Testis (tissue), 3 donors: Measurements from ENCODE around the gene FAF1. TPM values are rescaled to one million over a fixed set of nuclear protein-coding genes. Genes with fewer than 3 reads are reported as not detected.

Source experiments
- DNase-seq: peaks from one replicate; pipeline ENCODE4 v3.0.0-alpha.2; 2019
- H3K27ac ChIP-seq, 2 donors: fragments of 200-600 bp; sonication (generic); one replicate each; pipeline ENCODE4 v1.5.1; 2019
- H3K27me3 ChIP-seq: fragments of 200-600 bp; sonication (generic); one replicate; pipeline ENCODE4 v1.5.1; 2019
- H3K36me3 ChIP-seq: fragments of 200-600 bp; sonication (generic); one replicate; pipeline ENCODE4 v1.5.1; 2017; ENCODE audit warnings: low read depth; ENCODE audit errors: missing control alignments
- H3K4me1 ChIP-seq: fragments of 200-600 bp; sonication (generic); one replicate; pipeline ENCODE4 v1.5.1; 2019
- H3K4me3 ChIP-seq, 2 donors: fragments of 200-600 bp; sonication (generic); one replicate each; pipeline ENCODE4 v1.5.1; 2017 to 2019
- H3K9me3 ChIP-seq: fragments of 200-600 bp; sonication (generic); one replicate; pipeline ENCODE4 v1.5.1; 2017
- POLR2A ChIP-seq: fragments of 450-650 bp; IDR thresholded peaks from one replicate; pipeline ENCODE4 v1.6.1; 2017; ENCODE audit warnings: antibody characterized with exemption, mild to moderate bottlenecking, moderate library complexity
- WGBS, 2 donors: methylation state at CpG; one replicate each; pipeline ENCODE4 v1.1.5; 2018; 5-methylcytosine and 5-hydroxymethylcytosine counted together
- intact Hi-C: fragments of 100-400 bp; cut with DNase I; formaldehyde crosslinking; loops from one replicate; pipeline ENCODE4 v1.15.1; 2023; ENCODE audit warnings: low total_unique reads
- polyA plus RNA-seq: library from polyadenylated mRNA; stranded (reverse); fragments of 350-450 nt; fragmentation: Illumina TruSeq; extraction: RNeasy Lipid Tissue Mini Kit (QIAGEN cat#74804); gene quantifications from one replicate; pipeline ENCODE4 v1.2.3, GENCODE V29; 2014; ENCODE audit warnings: low read depth, low replicate concordance; ENCODE audit not compliant: insufficient read depth
- total RNA-seq, 2 donors: library from RNA; depleted of rRNA; stranded (reverse); fragments of >200 nt; gene quantifications; one replicate each; pipeline ENCODE4 v1.2.3, GENCODE V29; 2016
- TF ChIP-seq, protein P1 (sequence below), 3 experiments: fragments of 450-650 bp in 2 of 3; fragments of 200-600 bp in 1 of 3; sonication (generic) in 1 of 3; IDR thresholded peaks; one replicate each; pipeline ENCODE4 v1.5.1; 2016 to 2019; ENCODE audit warnings: antibody characterized with exemption in 3 of 3, mild to moderate bottlenecking in 2 of 3, moderate library complexity in 1 of 3

Gene FAF1
- total and polyA plus RNA-seq, 3 donors from 2014 or later: 46.5 to 236 (median 61.6) TPM

DNA sequence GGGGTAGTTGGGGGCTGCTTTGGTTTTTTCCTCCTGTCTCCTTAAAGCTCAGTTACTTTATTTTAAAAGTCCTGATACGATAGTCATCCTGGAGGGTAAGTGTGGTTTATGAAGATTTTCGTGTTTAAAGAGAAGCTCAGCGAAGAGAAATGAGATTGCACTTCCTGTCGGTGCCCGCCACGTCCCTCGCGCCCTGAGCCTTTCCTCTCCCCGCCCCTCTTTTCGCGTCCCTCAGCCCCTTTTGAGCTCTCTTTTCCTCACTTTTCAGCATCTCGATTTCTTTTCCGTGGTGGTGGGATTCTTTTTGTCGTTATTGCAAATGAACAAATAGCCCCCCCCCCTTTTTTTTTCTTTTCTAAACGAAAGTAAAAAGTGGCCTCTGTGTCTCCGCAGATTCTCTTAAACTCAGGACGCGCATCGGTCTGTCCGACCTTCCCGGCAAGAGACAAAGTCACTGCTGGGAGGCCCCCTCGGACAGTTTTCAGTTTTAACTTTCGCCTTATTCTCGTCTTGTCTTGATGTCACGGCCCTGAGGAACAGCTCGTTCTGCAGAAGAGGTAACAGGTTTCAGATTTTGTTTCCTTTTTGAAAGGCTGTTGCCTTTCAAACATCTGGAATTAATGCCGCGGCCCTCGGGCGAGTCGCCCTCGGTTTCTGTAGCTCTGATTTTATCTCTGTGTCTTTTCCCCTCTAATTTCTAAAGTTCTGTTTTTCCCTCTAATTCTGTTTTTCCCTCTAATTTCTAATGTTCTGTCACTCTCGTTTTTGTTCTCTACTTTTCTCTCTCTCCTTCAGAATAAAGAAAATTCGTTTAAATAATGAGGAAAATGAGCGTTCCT is 535.8 kb downstream of the FAF1 start:
- TF ChIP-seq, protein P1, sequence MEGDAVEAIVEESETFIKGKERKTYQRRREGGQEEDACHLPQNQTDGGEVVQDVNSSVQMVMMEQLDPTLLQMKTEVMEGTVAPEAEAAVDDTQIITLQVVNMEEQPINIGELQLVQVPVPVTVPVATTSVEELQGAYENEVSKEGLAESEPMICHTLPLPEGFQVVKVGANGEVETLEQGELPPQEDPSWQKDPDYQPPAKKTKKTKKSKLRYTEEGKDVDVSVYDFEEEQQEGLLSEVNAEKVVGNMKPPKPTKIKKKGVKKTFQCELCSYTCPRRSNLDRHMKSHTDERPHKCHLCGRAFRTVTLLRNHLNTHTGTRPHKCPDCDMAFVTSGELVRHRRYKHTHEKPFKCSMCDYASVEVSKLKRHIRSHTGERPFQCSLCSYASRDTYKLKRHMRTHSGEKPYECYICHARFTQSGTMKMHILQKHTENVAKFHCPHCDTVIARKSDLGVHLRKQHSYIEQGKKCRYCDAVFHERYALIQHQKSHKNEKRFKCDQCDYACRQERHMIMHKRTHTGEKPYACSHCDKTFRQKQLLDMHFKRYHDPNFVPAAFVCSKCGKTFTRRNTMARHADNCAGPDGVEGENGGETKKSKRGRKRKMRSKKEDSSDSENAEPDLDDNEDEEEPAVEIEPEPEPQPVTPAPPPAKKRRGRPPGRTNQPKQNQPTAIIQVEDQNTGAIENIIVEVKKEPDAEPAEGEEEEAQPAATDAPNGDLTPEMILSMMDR (IDR thresholded peaks at IDR 0.05): no peak
- TF ChIP-seq POLR2A: no peak
- H3K4me1 ChIP-seq: peaks cover 11% of the 10 kb centered on the region
- DNase-seq: no peak

DNA sequence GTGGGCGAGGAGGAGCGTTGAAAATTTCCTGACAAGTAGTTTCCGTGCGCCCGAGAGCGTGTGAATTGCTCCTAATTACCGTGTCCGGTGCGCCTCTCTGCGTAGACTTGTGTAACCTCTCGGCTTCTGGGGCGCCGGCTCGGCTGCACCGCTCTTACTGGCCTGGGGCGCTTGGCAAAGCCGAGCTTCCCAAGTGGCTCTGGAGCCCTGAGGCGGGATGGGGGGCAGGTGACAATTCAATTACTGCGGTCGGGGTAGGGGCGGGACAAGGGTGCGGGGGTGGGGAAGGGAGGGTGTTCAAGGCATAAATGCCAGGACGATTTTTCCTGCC is 536.4 kb downstream of the FAF1 start:
- no peaks in the 10 kb centered on the region for H3K36me3 ChIP-seq
- 4 to 7% methylated on average over 8 to 23 of the region's 23 CpGs for WGBS, 2 donors
- H3K4me3 ChIP-seq: peak overlapping the region; percentile 6 to 16
- DNase-seq: no peak
- no peaks in the 10 kb centered on the region for H3K9me3 ChIP-seq
- peaks cover 11% of the 10 kb centered on the region for H3K4me1 ChIP-seq
- intact Hi-C loops: no loop called here
- H3K27me3 ChIP-seq: no peaks in the 10 kb centered on the region
- H3K27ac ChIP-seq: no peak overlapping the region
- TF ChIP-seq POLR2A: no peak
- TF ChIP-seq, protein P1 (IDR thresholded peaks at IDR 0.05): no peak

More for the DNA sequence above, 535.8 kb downstream of the FAF1 start:
- H3K36me3 ChIP-seq: no peaks in the 10 kb centered on the region
- no peaks in the 10 kb centered on the region for H3K27me3 ChIP-seq
- H3K9me3 ChIP-seq: no peaks in the 10 kb centered on the region
- WGBS, 2 donors: 5 to 8% methylated on average over 35 of the region's 35 CpGs
- no peak overlapping the region for H3K27ac ChIP-seq
- intact Hi-C loops: no loop called here
- peak overlapping the region in 1 of 2 donors; percentile 4 for H3K4me3 ChIP-seq

DNA sequence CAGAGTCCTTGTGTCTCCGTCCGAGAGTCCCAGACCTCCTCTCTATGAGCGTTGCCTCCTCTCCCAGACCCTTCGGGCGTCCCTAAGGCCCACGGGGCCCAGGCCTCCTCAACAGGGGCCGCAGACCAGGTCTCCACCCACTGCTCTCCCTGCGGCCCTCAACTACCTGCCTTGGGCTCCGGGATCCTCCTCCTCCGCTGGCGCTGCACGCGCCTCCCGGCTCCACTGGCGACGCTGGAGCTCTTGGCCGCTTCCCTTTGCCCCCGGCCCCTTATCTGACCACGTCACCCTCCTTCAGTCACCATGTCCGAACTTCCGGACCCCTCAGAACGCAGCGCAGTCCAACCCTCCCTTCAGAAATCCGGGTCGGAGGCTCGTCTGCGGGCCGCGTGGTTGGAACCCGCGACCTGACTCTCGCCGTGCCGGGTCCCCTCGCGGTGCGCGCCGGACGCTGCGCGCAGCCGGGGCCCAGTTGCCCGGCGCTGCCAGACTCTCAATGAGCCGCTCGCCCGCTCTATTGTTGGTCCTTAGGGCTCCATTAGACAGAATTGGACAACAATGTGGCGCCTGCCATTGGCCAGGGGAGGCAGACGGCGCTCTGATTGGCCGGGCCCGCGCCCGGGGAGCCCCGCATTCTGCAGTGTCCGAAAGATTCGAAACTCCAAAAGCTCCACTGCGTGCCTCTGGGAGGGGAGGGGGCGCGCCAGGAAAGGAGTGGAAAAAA is 537.0 kb downstream of the FAF1 start, which contains the start of gene DMRTA2:
Gene DMRTA2 (minus strand): TSS at position 498 of the 724 bp plus-strand sequence. CDS start 1,907 bp downstream, outside the sequence.
- TF ChIP-seq, protein P1 (IDR thresholded peaks at IDR 0.05): no peak
- TF ChIP-seq POLR2A: no peak
- Histone ChIP-seq H3K27ac (no peak within 1 kb of the TSS), H3K4me1 (peaks cover 11% of the 10 kb centered on the region), H3K36me3 (no peaks in the 10 kb centered on the region), H3K9me3 (no peaks in the 10 kb centered on the region), H3K4me3 (peak within 1 kb of the TSS; percentile 6 to 16), H3K27me3 (no peaks in the 10 kb centered on the region)
- no peak for DNase-seq
- intact Hi-C loops: no loop called here
- 2 to 4% methylated on average over 5 to 61 of the region's 61 CpGs for WGBS, 2 donors

DNA sequence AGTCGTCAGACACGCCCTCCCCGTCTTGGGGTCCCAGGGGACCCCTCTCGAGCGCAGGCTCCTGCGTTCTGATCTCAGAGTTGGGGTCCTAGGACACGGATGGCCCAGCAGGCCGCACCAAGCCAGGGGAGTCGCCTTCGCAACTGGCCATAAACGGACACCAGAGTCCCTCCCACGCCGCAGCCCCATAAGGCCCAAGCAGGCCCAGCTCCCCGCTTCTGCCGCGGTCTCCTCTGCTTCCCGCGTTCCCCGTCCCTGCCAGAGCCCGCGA is 537.5 kb downstream of the FAF1 start:
- no peak for DNase-seq
- Histone ChIP-seq H3K36me3 (no peaks in the 10 kb centered on the region), H3K4me3 (peak overlapping the region in 1 of 2 donors; percentile 6), H3K9me3 (no peaks in the 10 kb centered on the region), H3K27me3 (no peaks in the 10 kb centered on the region), H3K4me1 (peaks cover 7% of the 10 kb centered on the region), H3K27ac (no peak overlapping the region)
- no peak for TF ChIP-seq POLR2A
- TF ChIP-seq, protein P1 (IDR thresholded peaks at IDR 0.05): no peak
- intact Hi-C loops: no loop called here
- 5% methylated on average over 16 of the region's 21 CpGs; no CpG with 5 or more reads in 1 of the 2 donors for WGBS, 2 donors
